Osteoblast (primary cell): ENCODE results near the gene MYT1. TPM values are rescaled to one million over a fixed set of nuclear protein-coding genes. Genes with fewer than 3 reads are reported as not detected.

ENCODE experiments used
- DNase-seq: peaks from one replicate; pipeline ENCODE4 v3.0.0; 2011; ENCODE audit warnings: low spot score, mixed read lengths; ENCODE audit not compliant: insufficient read length; ENCODE audit errors: missing footprints
- H2AFZ ChIP-seq: 2 replicates; pipeline ENCODE4 v1.6.0; 2011; ENCODE audit warnings: mild to moderate bottlenecking, low read length
- H3K27ac ChIP-seq: 2 replicates; pipeline ENCODE4 v1.5.1; 2011; ENCODE audit warnings: mild to moderate bottlenecking, low read depth, low read length, moderate library complexity
- H3K27me3 ChIP-seq: 2 replicates; pipeline ENCODE4 v1.6.0; 2012; ENCODE audit warnings: mild to moderate bottlenecking, control low read depth, inconsistent platforms, low read length, moderate library complexity; ENCODE audit not compliant: insufficient read depth
- H3K36me3 ChIP-seq: 2 replicates; pipeline ENCODE4 v1.5.1; 2011; ENCODE audit warnings: mild to moderate bottlenecking, low read length, control low read depth, moderate library complexity; ENCODE audit not compliant: insufficient read depth
- H3K4me1 ChIP-seq: 2 replicates; pipeline ENCODE4 v1.5.1; 2011; ENCODE audit warnings: mild to moderate bottlenecking, low read length, control low read depth, moderate library complexity; ENCODE audit not compliant: insufficient read depth
- H3K4me2 ChIP-seq: 2 replicates; pipeline ENCODE4 v1.6.0; 2011; ENCODE audit warnings: mild to moderate bottlenecking, low read length; ENCODE audit not compliant: insufficient read depth
- H3K4me3 ChIP-seq: fragments of 200-600 bp; sonication (generic); 3 replicates; pipeline ENCODE4 v1.5.1; 2012; ENCODE audit warnings: mild to moderate bottlenecking, low read length, inconsistent platforms; ENCODE audit not compliant: insufficient read depth
- H3K79me2 ChIP-seq: 2 replicates; pipeline ENCODE4 v1.6.0; 2012; ENCODE audit warnings: mild to moderate bottlenecking, low read length, control low read depth, inconsistent platforms; ENCODE audit not compliant: insufficient read depth
- H3K9me3 ChIP-seq: 2 replicates; pipeline ENCODE4 v1.5.1; 2011; ENCODE audit warnings: low read depth, low read length, control low read depth
- H4K20me1 ChIP-seq: 2 replicates; pipeline ENCODE4 v1.6.0; 2012; ENCODE audit warnings: mild to moderate bottlenecking, low read length, control low read depth; ENCODE audit not compliant: insufficient read depth
- CTCF ChIP-seq: IDR thresholded peaks from 2 replicates; pipeline ENCODE4 v1.5.1; 2011; ENCODE audit warnings: mild to moderate bottlenecking, low read depth, low read length, moderate library complexity; ENCODE audit errors: extremely low read depth
- total RNA-seq: library from RNA; depleted of rRNA; stranded (reverse); fragments of >200 nt; gene quantifications from 2 replicates; pipeline ENCODE4 v1.2.3, GENCODE V29; 2012

The MYT1 gene
- total RNA-seq, 1 donor, result not detected

- Histone ChIP-seq H3K27ac (no peak overlapping the region), H4K20me1 (no peaks in the 10 kb centered on the region), H3K27me3 (peaks cover 25% of the 10 kb centered on the region), H3K4me3 (no peak overlapping the region), H3K4me1 (no peaks in the 10 kb centered on the region), H3K79me2 (no peaks in the 10 kb centered on the region), H2AFZ (no peak overlapping the region), H3K9me3 (no peaks in the 10 kb centered on the region), H3K36me3 (no peaks in the 10 kb centered on the region), H3K4me2 (no peak overlapping the region)
- DNase-seq, result no peak
- TF ChIP-seq CTCF, result no peak
Measured at GRCh38 chr20:64200740-64201139, 36.5 kb downstream of the MYT1 start.

- no peak for TF ChIP-seq CTCF
- Histone ChIP-seq H3K36me3 (no peaks in the 10 kb centered on the region), H3K79me2 (no peaks in the 10 kb centered on the region), H3K27me3 (peaks cover 28% of the 10 kb centered on the region), H3K4me2 (no peak overlapping the region), H4K20me1 (no peaks in the 10 kb centered on the region), H3K4me1 (no peaks in the 10 kb centered on the region), H3K9me3 (no peaks in the 10 kb centered on the region), H3K27ac (no peak overlapping the region), H2AFZ (no peak overlapping the region), H3K4me3 (no peak overlapping the region)
- no peak for DNase-seq
Measured at GRCh38 chr20:64201653-64202052, 37.4 kb downstream of the MYT1 start.

GRCh38 chr20:64203037-64203777, 39.0 kb downstream of the MYT1 start:
- peaks cover 23% of the 10 kb centered on the region for H3K27me3 ChIP-seq
- H3K9me3 ChIP-seq, result no peaks in the 10 kb centered on the region
- no peak overlapping the region for H3K4me2 ChIP-seq
- H4K20me1 ChIP-seq, result no peaks in the 10 kb centered on the region
- no peaks in the 10 kb centered on the region for H3K4me1 ChIP-seq
- no peak overlapping the region for H3K4me3 ChIP-seq
- no peak overlapping the region for H2AFZ ChIP-seq
- no peak for TF ChIP-seq CTCF
- no peak for DNase-seq
- no peaks in the 10 kb centered on the region for H3K79me2 ChIP-seq
- H3K27ac ChIP-seq, result no peak overlapping the region
- H3K36me3 ChIP-seq, result no peaks in the 10 kb centered on the region

- DNase-seq, result no peak
- Histone ChIP-seq H3K27ac (no peak overlapping the region), H3K4me3 (no peak overlapping the region), H2AFZ (no peak overlapping the region), H3K36me3 (no peaks in the 10 kb centered on the region), H3K9me3 (no peaks in the 10 kb centered on the region), H3K27me3 (peaks cover 18% of the 10 kb centered on the region), H4K20me1 (no peaks in the 10 kb centered on the region), H3K4me2 (no peak overlapping the region), H3K4me1 (no peaks in the 10 kb centered on the region), H3K79me2 (no peaks in the 10 kb centered on the region)
- TF ChIP-seq CTCF, result no peak
Measured at GRCh38 chr20:64205611-64206026, 41.4 kb downstream of the MYT1 start.
